Choroid plexus epithelial cell (primary cell): ENCODE results near the gene IFIH1.

ENCODE experiments used
- DNase-seq: peaks from one replicate; pipeline ENCODE4 v3.0.0-alpha.2; 2010; ENCODE audit warnings: low read depth
- H3K4me3 ChIP-seq: 2 replicates; pipeline ENCODE4 v1.5.1; 2011; ENCODE audit warnings: low read depth, mild to moderate bottlenecking, control low read depth, low read length, moderate library complexity
- CTCF ChIP-seq: conservative IDR thresholded peaks from 2 replicates; pipeline ENCODE4 v1.5.1; 2011; ENCODE audit warnings: low read depth, mild to moderate bottlenecking, control low read depth, inconsistent platforms, low read length, moderate library complexity

IFIH1 gene

GRCh38 chr2:162242586-162243280, 75.8 kb downstream of the IFIH1 start:
- TF ChIP-seq CTCF: no peak
- peak overlapping the region; percentile 60 for H3K4me3 ChIP-seq

GRCh38 chr2:162241571-162241970, 76.9 kb downstream of the IFIH1 start:
- H3K4me3 ChIP-seq: peak overlapping the region; percentile 60

More at GRCh38 chr2:162242586-162243280, 75.8 kb downstream of the IFIH1 start:
- DNase-seq: peak; percentile 95

GRCh38 chr2:162234620-162235462, 83.6 kb downstream of the IFIH1 start:
- DNase-seq: no peak
- H3K4me3 ChIP-seq: no peak overlapping the region
- no peak for TF ChIP-seq CTCF

More at GRCh38 chr2:162241571-162241970, 76.9 kb downstream of the IFIH1 start:
- no peak for TF ChIP-seq CTCF
- DNase-seq: peak; percentile 71

- no peak overlapping the region for H3K4me3 ChIP-seq
- TF ChIP-seq CTCF: no peak
- peak; percentile 86 for DNase-seq
These were observed 85.3 kb downstream of the IFIH1 start for GRCh38 chr2:162233197-162233596.

GRCh38 chr2:162232671-162233070, 85.8 kb downstream of the IFIH1 start:
- DNase-seq: no peak
- no peak for TF ChIP-seq CTCF
- no peak overlapping the region for H3K4me3 ChIP-seq

- no peak for TF ChIP-seq CTCF
- no peak for DNase-seq
- H3K4me3 ChIP-seq: no peak overlapping the region
These were observed 86.5 kb downstream of the IFIH1 start for GRCh38 chr2:162232027-162232426.
